Esophagus squamous epithelium (tissue), 5 donors: ENCODE results near the gene ALCAM. TPM values are rescaled to one million over a fixed set of nuclear protein-coding genes. Genes with fewer than 3 reads are reported as not detected.

Experiments
- DNase-seq: peaks from one replicate; lab custom pipeline; 2025; lab: John Stamatoyannopoulos, UW
- H3K27ac ChIP-seq, 4 donors: fragments of 200-600 bp; sonication (generic); one replicate each; pipeline ENCODE4 v1.5.1; 2016 to 2019; ENCODE audit warnings: mild to moderate bottlenecking in 1 of 4
- H3K27me3 ChIP-seq, 4 donors: fragments of 200-600 bp; sonication (generic); 1 replicate in 3 of 4; 2 replicates in 1 of 4; pipeline versions ENCODE4 v1.5.1 to v1.6.0; 2017 to 2021; ENCODE audit warnings: antibody characterized with exemption in 1 of 4
- H3K36me3 ChIP-seq, 3 donors: fragments of 200-600 bp; sonication (generic); one replicate each; pipeline ENCODE4 v1.5.1; 2016 to 2019
- H3K4me1 ChIP-seq, 3 donors: fragments of 200-600 bp; sonication (generic); one replicate each; pipeline ENCODE4 v1.5.1; 2017 to 2019
- H3K4me3 ChIP-seq, 4 donors: fragments of 200-600 bp; sonication (generic); 1 replicate in 3 of 4; 2 replicates in 1 of 4; pipeline ENCODE4 v1.5.1; 2016 to 2019; ENCODE audit warnings: mild to moderate bottlenecking in 2 of 4, moderate library complexity in 1 of 4
- H3K9me3 ChIP-seq, 3 donors: fragments of 200-600 bp; sonication (generic); one replicate each; pipeline ENCODE4 v1.5.1; 2016 to 2019
- CTCF ChIP-seq, 6 experiments: fragments of 450-650 bp in 4 of 6; fragments of 200-600 bp in 2 of 6; sonication (generic) in 2 of 6; IDR thresholded peaks; one replicate each; pipeline ENCODE4 v1.5.1; 2016 to 2019; ENCODE audit warnings: antibody characterized with exemption in 6 of 6, mild to moderate bottlenecking in 4 of 6, moderate library complexity in 4 of 6
- POLR2A ChIP-seq, 4 donors: fragments of 450-650 bp; IDR thresholded peaks; one replicate each; pipeline ENCODE4 v1.6.1; 2017; ENCODE audit warnings: antibody characterized with exemption in 4 of 4, mild to moderate bottlenecking in 4 of 4, moderate library complexity in 3 of 4
- WGBS, 2 donors: methylation state at CpG; one replicate each; pipeline ENCODE4 v1.1.5; 2018; 5-methylcytosine and 5-hydroxymethylcytosine counted together
- intact Hi-C: fragments of 100-400 bp; cut with DNase I; formaldehyde crosslinking; loops from one replicate; pipeline ENCODE4 v1.15.0; 2022
- total RNA-seq, 4 donors: library from RNA; depleted of rRNA; stranded (reverse); fragments of >200 nt; gene quantifications; one replicate each; pipeline ENCODE4 v1.1.0, GENCODE V29; 2016
- donor health status: DM: yes; HTN: yes; CAD: no.

The ALCAM gene
- total RNA-seq, 4 donors from 2014 or later = 4.6 to 18.9 (median 8.0) TPM

- H3K36me3 ChIP-seq = no peaks in the 10 kb centered on the region
- no peak overlapping the region for H3K4me3 ChIP-seq
- no peak for DNase-seq
- WGBS, 2 donors = 65 to 77% methylated on average over 2 of the region's 2 CpGs
- intact Hi-C loops = no loop called here
- no peaks in the 10 kb centered on the region for H3K4me1 ChIP-seq
- H3K9me3 ChIP-seq = no peaks in the 10 kb centered on the region
- H3K27me3 ChIP-seq = peaks cover 0 to 18% (median 0%) of the 10 kb centered on the region in 4 donors
- no peak overlapping the region for H3K27ac ChIP-seq
- TF ChIP-seq CTCF (IDR thresholded peaks at IDR 0.05) (no peak), POLR2A (IDR thresholded peaks at IDR 0.05) (no peak)
Observed at GRCh38 chr3:105351821-105352220, 14.9 kb upstream of the ALCAM start.

GRCh38 chr3:105352976-105353375, 13.7 kb upstream of the ALCAM start:
- H3K27ac ChIP-seq = no peak overlapping the region
- intact Hi-C loops = no loop called here
- H3K9me3 ChIP-seq = no peaks in the 10 kb centered on the region
- no peak overlapping the region for H3K4me3 ChIP-seq
- no peak for DNase-seq
- H3K36me3 ChIP-seq = no peaks in the 10 kb centered on the region
- TF ChIP-seq POLR2A (IDR thresholded peaks at IDR 0.05) (no peak), CTCF (IDR thresholded peaks at IDR 0.05) (no peak)
- H3K4me1 ChIP-seq = no peaks in the 10 kb centered on the region
- WGBS, 2 donors = 67 to 71% methylated on average over 4 of the region's 4 CpGs
- peaks cover 0 to 18% (median 0%) of the 10 kb centered on the region in 4 donors for H3K27me3 ChIP-seq

GRCh38 chr3:105353485-105354161, 13.1 kb upstream of the ALCAM start:
- DNase-seq = no peak
- no peak overlapping the region for H3K27ac ChIP-seq
- no peak for TF ChIP-seq CTCF (IDR thresholded peaks at IDR 0.05)
- H3K9me3 ChIP-seq = no peaks in the 10 kb centered on the region
- no peaks in the 10 kb centered on the region for H3K4me1 ChIP-seq
- intact Hi-C loops = no loop called here
- 48 to 69% methylated on average over 15 to 20 of the region's 37 CpGs for WGBS, 2 donors
- peak overlapping the region in 3 of 4 donors; percentile 11 to 42 (median 17) for H3K4me3 ChIP-seq
- peaks cover 0 to 18% (median 0%) of the 10 kb centered on the region in 4 donors for H3K27me3 ChIP-seq
- no peaks in the 10 kb centered on the region for H3K36me3 ChIP-seq

GRCh38 chr3:105354429-105354828, 12.3 kb upstream of the ALCAM start:
- 81 to 88% methylated on average over 3 of the region's 3 CpGs for WGBS, 2 donors
- no peaks in the 10 kb centered on the region for H3K36me3 ChIP-seq
- H3K4me1 ChIP-seq = no peaks in the 10 kb centered on the region
- no peaks in the 10 kb centered on the region for H3K9me3 ChIP-seq
- peaks cover 0 to 18% (median 0%) of the 10 kb centered on the region in 4 donors for H3K27me3 ChIP-seq
- intact Hi-C loops = no loop called here
- H3K27ac ChIP-seq = no peak overlapping the region
- no peak for DNase-seq
- no peak for TF ChIP-seq CTCF (IDR thresholded peaks at IDR 0.05)
- TF ChIP-seq POLR2A (IDR thresholded peaks at IDR 0.05) = no peak
- no peak overlapping the region for H3K4me3 ChIP-seq

GRCh38 chr3:105355408-105356061, 11.2 kb upstream of the ALCAM start:
- H3K36me3 ChIP-seq = no peaks in the 10 kb centered on the region
- no peak overlapping the region for H3K4me3 ChIP-seq
- no peak overlapping the region for H3K27ac ChIP-seq
- H3K27me3 ChIP-seq = peaks cover 0 to 18% (median 0%) of the 10 kb centered on the region in 4 donors
- no peak for TF ChIP-seq POLR2A (IDR thresholded peaks at IDR 0.05)
- no peak for TF ChIP-seq CTCF (IDR thresholded peaks at IDR 0.05)
- no peaks in the 10 kb centered on the region for H3K4me1 ChIP-seq
- DNase-seq = no peak
- no peaks in the 10 kb centered on the region for H3K9me3 ChIP-seq
- intact Hi-C loops = no loop called here
- 70 to 71% methylated on average over 2 of the region's 2 CpGs for WGBS, 2 donors
